ENCODE data around the gene LATS2.
A peak's percentile ranks its signal among the peaks of the same experiment; 100 is the strongest.

Gene LATS2

GRCh38 chr13:21048901-21049698, 12.3 kb downstream of the LATS2 start:
- no peak for DNase-seq (ENCODE audit: low read depth)
- no peak overlapping the region for H3K4me3 ChIP-seq (ENCODE audit: low read depth, low read length)
- TF ChIP-seq MYC (IDR thresholded peaks at IDR 0.05; ENCODE audit: low read depth, low read length) (no peak), MAX (IDR thresholded peaks at IDR 0.05; ENCODE audit: low read depth, low read length) (no peak), POLR2A (IDR thresholded peaks at IDR 0.05; ENCODE audit: extremely low read depth, insufficient read length) (no peak)
- TF ChIP-seq, protein P1, sequence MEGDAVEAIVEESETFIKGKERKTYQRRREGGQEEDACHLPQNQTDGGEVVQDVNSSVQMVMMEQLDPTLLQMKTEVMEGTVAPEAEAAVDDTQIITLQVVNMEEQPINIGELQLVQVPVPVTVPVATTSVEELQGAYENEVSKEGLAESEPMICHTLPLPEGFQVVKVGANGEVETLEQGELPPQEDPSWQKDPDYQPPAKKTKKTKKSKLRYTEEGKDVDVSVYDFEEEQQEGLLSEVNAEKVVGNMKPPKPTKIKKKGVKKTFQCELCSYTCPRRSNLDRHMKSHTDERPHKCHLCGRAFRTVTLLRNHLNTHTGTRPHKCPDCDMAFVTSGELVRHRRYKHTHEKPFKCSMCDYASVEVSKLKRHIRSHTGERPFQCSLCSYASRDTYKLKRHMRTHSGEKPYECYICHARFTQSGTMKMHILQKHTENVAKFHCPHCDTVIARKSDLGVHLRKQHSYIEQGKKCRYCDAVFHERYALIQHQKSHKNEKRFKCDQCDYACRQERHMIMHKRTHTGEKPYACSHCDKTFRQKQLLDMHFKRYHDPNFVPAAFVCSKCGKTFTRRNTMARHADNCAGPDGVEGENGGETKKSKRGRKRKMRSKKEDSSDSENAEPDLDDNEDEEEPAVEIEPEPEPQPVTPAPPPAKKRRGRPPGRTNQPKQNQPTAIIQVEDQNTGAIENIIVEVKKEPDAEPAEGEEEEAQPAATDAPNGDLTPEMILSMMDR (IDR thresholded peaks at IDR 0.05; ENCODE audit: low read depth, low read length): no peak

- peak; percentile 54 for DNase-seq (ENCODE audit: low read depth)
- no peak overlapping the region for H3K4me3 ChIP-seq (ENCODE audit: low read depth, low read length)
- TF ChIP-seq POLR2A (IDR thresholded peaks at IDR 0.05; ENCODE audit: extremely low read depth, insufficient read length) (no peak), MAX (IDR thresholded peaks at IDR 0.05; ENCODE audit: low read depth, low read length) (no peak), MYC (IDR thresholded peaks at IDR 0.05; ENCODE audit: low read depth, low read length) (no peak)
- TF ChIP-seq, protein P1 (IDR thresholded peaks at IDR 0.05; ENCODE audit: low read depth, low read length): no peak
Measured at GRCh38 chr13:21047591-21048282, 13.6 kb downstream of the LATS2 start.

DNA sequence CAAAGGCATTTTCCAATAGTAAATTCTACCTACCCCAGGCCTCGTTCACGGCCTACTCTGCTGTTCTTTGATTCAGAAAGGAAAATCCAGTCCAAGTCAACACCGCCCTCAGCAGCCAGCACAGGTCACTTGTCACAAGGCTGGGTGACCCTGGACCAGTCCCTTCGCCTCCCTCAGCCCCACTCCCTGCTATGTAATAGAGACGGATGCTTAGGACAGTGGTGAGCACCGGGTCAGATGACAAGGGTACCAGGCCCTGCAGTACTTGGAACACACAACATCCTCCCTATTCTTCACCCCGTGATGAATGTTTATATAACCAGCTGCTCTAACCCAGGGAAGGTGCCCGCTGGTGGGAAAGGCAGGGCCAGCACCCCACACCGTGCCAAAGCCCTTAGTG, 14.3 kb downstream of the LATS2 start:
- TF ChIP-seq, protein P1 (IDR thresholded peaks at IDR 0.05; ENCODE audit: low read depth, low read length): no peak
- TF ChIP-seq POLR2A (IDR thresholded peaks at IDR 0.05; ENCODE audit: extremely low read depth, insufficient read length) (no peak), MAX (IDR thresholded peaks at IDR 0.05; ENCODE audit: low read depth, low read length) (no peak), MYC (IDR thresholded peaks at IDR 0.05; ENCODE audit: low read depth, low read length) (no peak)
- no peak overlapping the region for H3K4me3 ChIP-seq (ENCODE audit: low read depth, low read length)
- DNase-seq (ENCODE audit: low read depth): no peak

DNA sequence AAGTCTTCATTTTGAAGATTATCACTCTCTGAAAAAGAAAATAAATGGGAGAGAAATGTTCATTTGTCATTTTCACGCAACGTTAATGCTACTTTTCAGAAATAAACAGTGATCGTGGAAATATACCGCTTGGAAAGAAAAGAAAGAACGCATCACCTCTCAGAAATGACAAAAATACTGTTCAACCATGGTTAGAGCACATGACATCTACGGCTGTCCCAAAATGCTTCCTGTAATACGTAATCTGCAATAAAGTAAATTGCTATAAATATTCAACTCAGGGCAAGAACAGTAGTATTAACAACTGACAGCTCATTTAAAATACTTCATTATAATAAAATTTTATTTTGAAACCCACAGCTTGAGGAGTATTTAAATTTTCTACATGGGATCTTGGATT, 15.2 kb downstream of the LATS2 start:
- no peak overlapping the region for H3K4me3 ChIP-seq (ENCODE audit: low read depth, low read length)
- TF ChIP-seq, protein P1 (IDR thresholded peaks at IDR 0.05; ENCODE audit: low read depth, low read length): no peak
- TF ChIP-seq MAX (IDR thresholded peaks at IDR 0.05; ENCODE audit: low read depth, low read length) (no peak), POLR2A (IDR thresholded peaks at IDR 0.05; ENCODE audit: extremely low read depth, insufficient read length) (no peak), MYC (IDR thresholded peaks at IDR 0.05; ENCODE audit: low read depth, low read length) (no peak)
- no peak for DNase-seq (ENCODE audit: low read depth)

DNA sequence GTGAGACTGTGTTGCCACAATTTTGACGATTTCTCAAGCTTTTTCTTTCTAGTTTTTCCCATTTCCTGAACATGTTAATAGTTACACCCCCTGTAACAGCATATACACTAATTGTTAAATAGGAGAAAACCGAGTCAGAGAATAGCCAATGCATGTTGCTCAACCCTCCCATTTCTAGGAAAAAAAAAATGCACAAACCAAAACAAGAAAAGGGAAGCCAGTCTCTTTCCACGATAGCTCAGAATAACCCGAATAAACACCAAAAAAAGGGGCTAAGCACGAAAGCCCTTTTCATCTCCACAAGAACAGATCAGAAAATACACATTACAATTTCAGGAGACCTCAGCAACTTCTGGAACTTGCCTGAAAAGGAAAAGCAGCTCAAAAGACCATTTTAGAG, 16.3 kb downstream of the LATS2 start:
- TF ChIP-seq MAX (IDR thresholded peaks at IDR 0.05; ENCODE audit: low read depth, low read length) (no peak), POLR2A (IDR thresholded peaks at IDR 0.05; ENCODE audit: extremely low read depth, insufficient read length) (no peak), MYC (IDR thresholded peaks at IDR 0.05; ENCODE audit: low read depth, low read length) (no peak)
- TF ChIP-seq, protein P1 (IDR thresholded peaks at IDR 0.05; ENCODE audit: low read depth, low read length): no peak
- no peak for DNase-seq (ENCODE audit: low read depth)
- no peak overlapping the region for H3K4me3 ChIP-seq (ENCODE audit: low read depth, low read length)
